H1 (cell line): ENCODE measurements around the gene ATG7. TPM values are rescaled to one million over a fixed set of nuclear protein-coding genes. Genes with fewer than 3 reads are reported as not detected.

Experiments used
- CTCF ChIA-PET: fragments of 300-600 bp; sonication (Branson Sonifier 250); formaldehyde crosslinking; loops from one replicate; lab custom pipeline; 2021; ENCODE audit not compliant: partially characterized antibody; lab: Charles Lee
- POLR2A ChIA-PET: fragments of 300-600 bp; sonication (Branson Sonifier 250); formaldehyde crosslinking; loops from one replicate; lab custom pipeline; 2021; ENCODE audit warnings: inconsistent platforms; ENCODE audit not compliant: partially characterized antibody; lab: Charles Lee
- DNase-seq, 2 experiments: peaks; one replicate each; pipeline versions ENCODE4 v3.0.0 to v3.0.0-alpha.2; 2010 to 2022; ENCODE audit warnings: low spot score in 2 of 2, low read depth in 1 of 2, mixed read lengths in 1 of 2
- FAIRE-seq: peaks from 2 replicates; lab custom pipeline; 2011; peaks lifted over from hg19 to GRCh38; lab: Jason Lieb, UNC
- H2AFZ ChIP-seq: 2 replicates; pipeline ENCODE4 v1.8.1; 2012; ENCODE audit warnings: low read length, inconsistent platforms
- H2AK5ac ChIP-seq: 2 replicates; pipeline ENCODE4 v1.6.1; 2013; ENCODE audit warnings: low read depth, low read length
- H2BK120ac ChIP-seq: replicated peaks from 2 replicates; pipeline ENCODE3; 2013; ENCODE audit warnings: low read depth, low read length, inconsistent platforms
- H2BK12ac ChIP-seq: 2 replicates; pipeline ENCODE4 v1.6.1; 2013; ENCODE audit warnings: low read depth, low read length
- H2BK15ac ChIP-seq: 2 replicates; pipeline ENCODE4 v1.6.1; 2013; ENCODE audit warnings: low read length
- H2BK20ac ChIP-seq: 2 replicates; pipeline ENCODE4 v1.6.1; 2013; ENCODE audit warnings: low read length
- H2BK5ac ChIP-seq: 2 replicates; pipeline ENCODE4 v1.6.1; 2013; ENCODE audit warnings: low read depth, low read length
- H3K14ac ChIP-seq: 2 replicates; pipeline ENCODE4 v1.6.1; 2013; ENCODE audit warnings: inconsistent platforms; ENCODE audit not compliant: insufficient read length
- H3K18ac ChIP-seq: 2 replicates; pipeline ENCODE4 v1.6.1; 2013; ENCODE audit warnings: low read length; ENCODE audit errors: extremely low read depth
- H3K23ac ChIP-seq: 2 replicates; pipeline ENCODE4 v1.6.1; 2013; ENCODE audit warnings: inconsistent platforms; ENCODE audit not compliant: insufficient read length
- H3K23me2 ChIP-seq: 2 replicates; pipeline ENCODE4 v1.6.1; 2013; ENCODE audit warnings: low read depth, low read length
- H3K27ac ChIP-seq: 2 replicates; pipeline ENCODE4 v1.6.1; 2011; ENCODE audit warnings: low read depth, low read length, inconsistent platforms
- H3K27me3 ChIP-seq, 4 experiments: replicated peaks in 1 of 4; 1 replicate in 1 of 4; 2 replicates in 3 of 4; pipeline versions ENCODE4 v1.6.1 to v1.8.1; 2011 to 2013; ENCODE audit warnings: low read length in 3 of 4, mild to moderate bottlenecking in 3 of 4, inconsistent platforms in 2 of 4, mixed read lengths in 2 of 4, moderate library complexity in 1 of 4; ENCODE audit not compliant: control insufficient read depth in 3 of 4, insufficient read depth in 3 of 4; ENCODE audit errors: extremely low read depth in 1 of 4
- H3K36me3 ChIP-seq, 4 experiments: 2 replicates each; pipeline versions ENCODE4 v1.6.1 to v1.8.1; 2011 to 2013; ENCODE audit warnings: mild to moderate bottlenecking in 4 of 4, low read length in 3 of 4, moderate library complexity in 2 of 4, control low read depth in 1 of 4, inconsistent platforms in 1 of 4; ENCODE audit not compliant: insufficient read depth in 4 of 4, control insufficient read depth in 2 of 4
- H3K4ac ChIP-seq: replicated peaks from 2 replicates; pipeline ENCODE3; 2013; ENCODE audit warnings: low read length, low read depth, mixed read lengths, inconsistent platforms; ENCODE audit not compliant: insufficient read length
- H3K4me1 ChIP-seq, 4 experiments: replicated peaks in 1 of 4; 1 replicate in 1 of 4; 2 replicates in 3 of 4; pipeline versions ENCODE4 v1.6.1 to v1.8.1; 2011 to 2013; ENCODE audit warnings: low read length in 3 of 4, inconsistent platforms in 2 of 4, mixed read lengths in 1 of 4; ENCODE audit not compliant: insufficient read depth in 4 of 4, control insufficient read depth in 3 of 4
- H3K4me2 ChIP-seq, 2 experiments: 2 replicates each; pipeline versions ENCODE4 v1.6.1 to v1.8.1; 2011 to 2013; ENCODE audit warnings: low read depth in 2 of 2, low read length in 2 of 2, control low read depth in 1 of 2, inconsistent platforms in 1 of 2, mild to moderate bottlenecking in 1 of 2; ENCODE audit not compliant: insufficient read depth in 1 of 2
- H3K4me3 ChIP-seq, 4 experiments: fragments of 200-600, 300-600 bp in 1 of 4; sonication (generic), shearing (Covaris generic), sonication (Bioruptor Twin) in 1 of 4; 2 replicates each; pipeline versions ENCODE4 v1.5.1 to v1.8.1; 2011 to 2016; ENCODE audit warnings: low read length in 4 of 4, low read depth in 3 of 4, control low read depth in 2 of 4, inconsistent platforms in 2 of 4, mild to moderate bottlenecking in 2 of 4, mixed read lengths in 1 of 4, moderate library complexity in 1 of 4; ENCODE audit not compliant: insufficient read depth in 2 of 4; ENCODE audit errors: extremely low read depth in 1 of 4
- H3K56ac ChIP-seq: replicated peaks from 2 replicates; pipeline ENCODE3; 2013; ENCODE audit warnings: low read depth, mild to moderate bottlenecking, mixed read lengths, low read length, inconsistent platforms; ENCODE audit not compliant: insufficient read length
- H3K79me1 ChIP-seq: 2 replicates; pipeline ENCODE4 v1.6.1; 2013; ENCODE audit warnings: low read depth, low read length, control low read depth
- H3K79me2 ChIP-seq, 2 experiments: 2 replicates each; pipeline versions ENCODE4 v1.6.1 to v1.8.1; 2012 to 2013; ENCODE audit warnings: low read length in 2 of 2, mild to moderate bottlenecking in 2 of 2, inconsistent platforms in 1 of 2; ENCODE audit not compliant: insufficient read depth in 2 of 2, control insufficient read depth in 1 of 2
- H3K9ac ChIP-seq, 4 experiments: replicated peaks in 1 of 4; 1 replicate in 1 of 4; 2 replicates in 3 of 4; pipeline versions ENCODE4 v1.6.1 to v1.8.1; 2011 to 2013; ENCODE audit warnings: low read depth in 3 of 4, low read length in 3 of 4, control low read depth in 2 of 4, mild to moderate bottlenecking in 2 of 4, moderate library complexity in 2 of 4, inconsistent platforms in 1 of 4; ENCODE audit errors: extremely low read depth in 1 of 4
- H3K9me3 ChIP-seq, 2 experiments: 2 replicates each; pipeline versions ENCODE4 v1.6.1 to v1.8.1; 2012 to 2013; ENCODE audit warnings: mild to moderate bottlenecking in 2 of 2, moderate library complexity in 2 of 2, control low read depth in 1 of 2, inconsistent platforms in 1 of 2, low read depth in 1 of 2, low read length in 1 of 2, mixed read lengths in 1 of 2; ENCODE audit not compliant: insufficient read depth in 2 of 2
- H4K20me1 ChIP-seq, 2 experiments: replicated peaks in 1 of 2; 2 replicates each; pipeline versions ENCODE3 to v1.8.1; 2011 to 2013; ENCODE audit warnings: inconsistent platforms in 2 of 2, low read length in 2 of 2, mild to moderate bottlenecking in 1 of 2; ENCODE audit not compliant: insufficient read depth in 2 of 2, control insufficient read depth in 1 of 2
- H4K5ac ChIP-seq: 2 replicates; pipeline ENCODE4 v1.6.1; 2013; ENCODE audit warnings: low read length, low read depth, mixed read lengths, inconsistent platforms; ENCODE audit not compliant: insufficient read length
- H4K8ac ChIP-seq: 2 replicates; pipeline ENCODE4 v1.8.0; 2013; ENCODE audit warnings: mild to moderate bottlenecking, moderate library complexity, low read length, inconsistent platforms; ENCODE audit not compliant: insufficient read depth; ENCODE audit errors: extremely low read depth
- H4K91ac ChIP-seq: replicated peaks from 2 replicates; pipeline ENCODE3; 2013; ENCODE audit warnings: low read length, mixed read lengths, inconsistent platforms; ENCODE audit not compliant: insufficient read length
- CHD2 ChIP-seq: IDR thresholded peaks from 2 replicates; pipeline ENCODE4 v1.6.1; 2012; ENCODE audit warnings: low read length, improper control_type of control experiment
- POLR2AphosphoS5 ChIP-seq: IDR thresholded peaks from 2 replicates; pipeline ENCODE4 v1.6.1; 2011; ENCODE audit warnings: low read depth, low read length
- SRF ChIP-seq: IDR thresholded peaks from 2 replicates; pipeline ENCODE4 v1.6.1; 2011; ENCODE audit warnings: mild to moderate bottlenecking, low read depth, low read length, moderate library complexity
- WGBS, 2 experiments: shearing (Covaris generic) in 1 of 2; methylation state at CpG; one replicate each; pipeline versions ENCODE4 v1.1.6 to v1.1.7; 2013 to 2015; ENCODE audit warnings: low lambda C conversion rate in 2 of 2, mixed read lengths in 2 of 2, inconsistent platforms in 1 of 2, low coverage in 1 of 2, missing lambda C conversion rate in 1 of 2; ENCODE audit not compliant: insufficient replicate concordance in 2 of 2, insufficient coverage in 1 of 2, insufficient read length in 1 of 2; ENCODE audit errors: extremely low coverage in 1 of 2, missing lambda C conversion rate in 1 of 2; 5-methylcytosine and 5-hydroxymethylcytosine counted together
- polyA plus RNA-seq, 7 experiments: library from polyadenylated mRNA; depleted of rRNA in 3 of 7; stranded (reverse) in 5 of 7; unstranded in 2 of 7; fragments of >200 nt in 5 of 7; fragments of 200-250 nt in 2 of 7; gene quantifications; 1 replicate in 5 of 7; 2 replicates in 1 of 7; 4 replicates in 1 of 7; pipeline versions ENCODE4 v1.2.1 to v1.2.3, GENCODE V29; 2011 to 2013; ENCODE audit warnings: missing spikeins in 2 of 7, mixed read lengths in 2 of 7
- total RNA-seq: library from RNA; stranded (reverse); fragmentation: NEBNext Ultra II Directional; extraction: Animal tissue kit (Norgen Biotek cat#: 25700); gene quantifications from 2 replicates; pipeline ENCODE4 v1.2.1, GENCODE V29; 2021

Gene ATG7
- total and polyA plus RNA-seq, 2 of the 8 experiments (the other 6 are each of a cell fraction or from before 2014, with no cell fraction given): 15.0 to 19.1 TPM

GRCh38 chr3:11606865-11607440, 334.8 kb downstream of the ATG7 start:
- Histone ChIP-seq H3K4me1 (peaks cover 2 to 26% (median 9%) of the 10 kb centered on the region in 4 experiments; a peak in 5 of 7 replicates), H3K9me3 (no peaks in the 10 kb centered on the region), H3K79me1 (peaks cover 13% of the 10 kb centered on the region), H2BK12ac (no peak overlapping the region), H3K18ac (no peak overlapping the region), H4K20me1 (peaks cover 3 to 13% of the 10 kb centered on the region in 2 experiments), H2AK5ac (no peak overlapping the region), H3K23ac (no peak overlapping the region), H3K9ac (no peak overlapping the region), H2BK5ac (no peak overlapping the region), H2BK120ac (no peak overlapping the region), H2BK15ac (no peak overlapping the region), H3K79me2 (peaks cover 7 to 94% of the 10 kb centered on the region in 2 experiments), H3K14ac (no peak overlapping the region), H3K4ac (no peak overlapping the region), H3K4me2 (no peak overlapping the region), H4K8ac (no peak overlapping the region), H3K56ac (no peak overlapping the region), H3K23me2 (no peaks in the 10 kb centered on the region), H4K5ac (no peak overlapping the region), H2AFZ (no peak overlapping the region), H3K27me3 (no peaks in the 10 kb centered on the region), H3K4me3 (no peak overlapping the region), H3K36me3 (no peaks in the 10 kb centered on the region), H3K27ac (no peak overlapping the region), H2BK20ac (no peak overlapping the region), H4K91ac (no peak overlapping the region)
- 95% methylated on average over 6 of the region's 6 CpGs; no CpG with 5 or more reads in 1 of the 2 experiments for WGBS, 2 experiments
- ChIA-PET POLR2A (no interaction called here), CTCF (interaction anchor here (0.6 to 2.1 kb wide), 9 partner anchors 9 to 174 kb away, joined by 3 to 9 read pairs (median 3); no protein-coding TSS in a partner anchor)
- FAIRE-seq (no peak), DNase-seq (no peak)
- no peak for TF ChIP-seq SRF
- TF ChIP-seq CHD2: no peak
- TF ChIP-seq POLR2AphosphoS5: no peak
